Keratinocyte (primary cell): ENCODE data around the gene MARCHF10. TPM values are rescaled to one million over a fixed set of nuclear protein-coding genes. Genes with fewer than 3 reads are reported as not detected.

Experiments used
- DNase-seq: peaks from one replicate; pipeline ENCODE4 v3.0.0-alpha.2; 2011; ENCODE audit warnings: low read depth, missing footprints, low spot score
- FAIRE-seq: peaks from 2 replicates; lab custom pipeline; 2011; peaks lifted over from hg19 to GRCh38; lab: Jason Lieb, UNC
- H2AFZ ChIP-seq: 2 replicates; pipeline ENCODE4 v1.6.0; 2012; ENCODE audit warnings: low read length, control low read depth, inconsistent platforms; ENCODE audit not compliant: control insufficient read depth
- H3K27ac ChIP-seq: 2 replicates; pipeline ENCODE4 v1.5.1; 2011; ENCODE audit warnings: low read length; ENCODE audit not compliant: control insufficient read depth, insufficient read depth
- H3K27me3 ChIP-seq: 3 replicates; pipeline ENCODE4 v1.6.0; 2011; ENCODE audit warnings: low read length; ENCODE audit not compliant: control insufficient read depth, insufficient read depth; ENCODE audit errors: extremely low read depth
- H3K36me3 ChIP-seq, 2 experiments: 2 replicates in 1 of 2; 3 replicates in 1 of 2; pipeline ENCODE4 v1.5.1; 2011; ENCODE audit warnings: low read length in 2 of 2, mild to moderate bottlenecking in 1 of 2; ENCODE audit not compliant: control insufficient read depth in 2 of 2, insufficient read depth in 2 of 2; ENCODE audit errors: extremely low read depth in 1 of 2
- H3K4me1 ChIP-seq: 3 replicates; pipeline ENCODE4 v1.5.1; 2011; ENCODE audit warnings: low read length; ENCODE audit not compliant: control insufficient read depth, insufficient read depth; ENCODE audit errors: extremely low read depth
- H3K4me2 ChIP-seq: 3 replicates; pipeline ENCODE4 v1.6.0; 2011; ENCODE audit warnings: low read depth, low read length; ENCODE audit not compliant: control insufficient read depth, insufficient read depth; ENCODE audit errors: extremely low read depth
- H3K4me3 ChIP-seq, 3 experiments: fragments of 200-600 bp in 1 of 3; sonication (generic) in 1 of 3; 2 replicates in 2 of 3; 3 replicates in 1 of 3; pipeline ENCODE4 v1.5.1; 2011 to 2016; ENCODE audit warnings: low read length in 3 of 3, mild to moderate bottlenecking in 3 of 3, control low read depth in 2 of 3, inconsistent platforms in 1 of 3, low read depth in 1 of 3, mixed read lengths in 1 of 3, mixed run types in 1 of 3, moderate library complexity in 1 of 3; ENCODE audit not compliant: control insufficient read depth in 2 of 3, insufficient read depth in 2 of 3; ENCODE audit errors: extremely low read depth in 1 of 3
- H3K79me2 ChIP-seq: 2 replicates; pipeline ENCODE4 v1.6.0; 2012; ENCODE audit warnings: low read length; ENCODE audit not compliant: control insufficient read depth, insufficient read depth
- H3K9ac ChIP-seq: 3 replicates; pipeline ENCODE4 v1.6.0; 2011; ENCODE audit warnings: low read length; ENCODE audit not compliant: control insufficient read depth, insufficient read depth; ENCODE audit errors: extremely low read depth
- H3K9me1 ChIP-seq: 3 replicates; pipeline ENCODE4 v1.6.0; 2011; ENCODE audit warnings: low read length; ENCODE audit not compliant: control insufficient read depth, insufficient read depth; ENCODE audit errors: extremely low read depth
- H3K9me3 ChIP-seq: 2 replicates; pipeline ENCODE4 v1.5.1; 2012; ENCODE audit warnings: low read depth, low read length; ENCODE audit not compliant: control insufficient read depth
- H4K20me1 ChIP-seq: 3 replicates; pipeline ENCODE4 v1.6.0; 2011; ENCODE audit warnings: low read length; ENCODE audit not compliant: control insufficient read depth, insufficient read depth; ENCODE audit errors: extremely low read depth
- CTCF ChIP-seq, 3 experiments: IDR thresholded peaks in 1 of 3; conservative IDR thresholded peaks in 1 of 3; optimal IDR thresholded peaks in 1 of 3; 2 replicates in 2 of 3; 3 replicates in 1 of 3; pipeline versions ENCODE3 to v1.5.1; 2011; ENCODE audit warnings: low read length in 3 of 3, mild to moderate bottlenecking in 3 of 3, moderate library complexity in 2 of 3, control low read depth in 1 of 3, inconsistent platforms in 1 of 3; ENCODE audit not compliant: insufficient read depth in 2 of 3; ENCODE audit errors: extremely low read depth in 1 of 3
- EZH2 ChIP-seq: IDR thresholded peaks from one replicate; pipeline ENCODE4 v1.6.1; 2012; ENCODE audit warnings: inconsistent platforms, mild to moderate bottlenecking, low read length, moderate library complexity
- dilution Hi-C: fragments of 300-500 bp; cut with MboI; formaldehyde crosslinking; loops from one replicate; pipeline ENCODE4 v1.7.0; 2020; ENCODE audit warnings: low sequenced_read_pairs; ENCODE audit not compliant: extremely low pct_ligation_motif_present
- polyA plus RNA-seq, 5 experiments: library from polyadenylated mRNA; depleted of rRNA in 3 of 5; stranded (reverse) in 3 of 5; stranded (forward) in 1 of 5; unstranded in 1 of 5; fragments of >200 nt; gene quantifications; 1 replicate in 1 of 5; 2 replicates in 3 of 5; 3 replicates in 1 of 5; pipeline versions ENCODE4 v1.2.1 to v1.2.3, GENCODE V29; 2011 to 2012; ENCODE audit warnings: missing spikeins in 2 of 5, low read depth in 1 of 5, low replicate concordance in 1 of 5

The MARCHF10 gene
- polyA plus RNA-seq, 1 donor (not counting 4 experiments of a cell fraction or from before 2014, with no cell fraction given): not detected

DNA sequence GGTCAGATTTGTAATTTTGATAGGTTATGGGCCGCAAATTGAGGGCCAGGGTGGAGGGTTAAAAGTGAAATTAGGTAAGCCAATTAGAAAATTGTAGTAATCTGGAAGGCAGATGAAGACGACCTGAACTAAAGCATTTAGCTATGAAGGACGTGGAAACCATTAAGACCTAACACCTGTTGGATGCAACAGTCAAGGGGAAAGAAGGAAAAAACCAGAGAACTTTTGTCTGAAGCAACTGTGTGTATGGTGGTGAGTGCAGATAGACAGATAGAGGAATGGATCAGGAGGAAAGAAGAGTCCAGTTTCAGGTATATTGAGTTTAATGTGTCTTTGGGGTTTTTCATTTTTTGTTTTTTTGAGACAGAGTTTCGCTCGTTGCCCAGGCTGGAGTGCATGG lies 40.2 kb upstream of the MARCHF10 start:
- dilution Hi-C loops: no loop called here
- Histone ChIP-seq H3K27me3 (no peaks in the 10 kb centered on the region), H3K9ac (no peak overlapping the region), H3K4me1 (no peaks in the 10 kb centered on the region), H3K9me1 (no peaks in the 10 kb centered on the region), H2AFZ (no peak overlapping the region), H4K20me1 (no peaks in the 10 kb centered on the region), H3K4me3 (no peak overlapping the region), H3K79me2 (no peaks in the 10 kb centered on the region), H3K9me3 (no peaks in the 10 kb centered on the region), H3K4me2 (no peak overlapping the region), H3K27ac (no peak overlapping the region), H3K36me3 (no peaks in the 10 kb centered on the region)
- FAIRE-seq: no peak
- DNase-seq: no peak
- no peak for TF ChIP-seq EZH2
- no peak for TF ChIP-seq CTCF (optimal IDR thresholded peaks at IDR 0.05 in 1 of 3, IDR thresholded peaks at IDR 0.05 in 1 of 3, conservative IDR thresholded peaks at IDR 0.05 in 1 of 3; ENCODE audit: extremely low read depth in 1 of 3, insufficient read depth in 2 of 3, low read length in 3 of 3)

GRCh38 chr17:62847426-62847825 lies 39.3 kb upstream of the MARCHF10 start:
- H3K27ac ChIP-seq: no peak overlapping the region
- H3K9me1 ChIP-seq: no peaks in the 10 kb centered on the region
- dilution Hi-C loops: no loop called here
- no peaks in the 10 kb centered on the region for H3K36me3 ChIP-seq
- TF ChIP-seq EZH2 (no peak), CTCF (optimal IDR thresholded peaks at IDR 0.05 in 1 of 3, IDR thresholded peaks at IDR 0.05 in 1 of 3, conservative IDR thresholded peaks at IDR 0.05 in 1 of 3; ENCODE audit: extremely low read depth in 1 of 3, insufficient read depth in 2 of 3, low read length in 3 of 3) (no peak)
- H3K9me3 ChIP-seq: no peaks in the 10 kb centered on the region
- no peaks in the 10 kb centered on the region for H3K27me3 ChIP-seq
- H3K9ac ChIP-seq: no peak overlapping the region
- peak overlapping the region; percentile 13 for H2AFZ ChIP-seq
- DNase-seq: no peak
- no peaks in the 10 kb centered on the region for H3K4me1 ChIP-seq
- H3K79me2 ChIP-seq: no peaks in the 10 kb centered on the region
- FAIRE-seq: peak; percentile 9
- no peaks in the 10 kb centered on the region for H4K20me1 ChIP-seq
- no peak overlapping the region for H3K4me3 ChIP-seq
- no peak overlapping the region for H3K4me2 ChIP-seq
